Mucosa of descending colon (tissue), 3 donors: ENCODE data around the gene NTSR1. TPM values are rescaled to one million over a fixed set of nuclear protein-coding genes. Genes with fewer than 3 reads are reported as not detected.

Experiments used
- ATAC-seq: fragments of 200-7000 bp; cut with Tn5 transposase; one replicate; pipeline ENCODE4 v1.9.1; 2020; ENCODE audit warnings: mild to moderate bottlenecking, moderate library complexity
- DNase-seq, 3 donors: peaks; one replicate each; pipeline ENCODE4 v3.0.0-alpha.2; 2020
- H3K36me3 ChIP-seq: fragments of 200-600 bp; one replicate; pipeline ENCODE4 v1.8.0; 2021; ENCODE audit warnings: low read depth, mild to moderate bottlenecking
- H3K4me1 ChIP-seq: fragments of 200-600 bp; one replicate; pipeline ENCODE4 v1.8.0; 2021; ENCODE audit warnings: low read depth, mild to moderate bottlenecking
- H3K4me3 ChIP-seq: fragments of 200-600 bp; one replicate; pipeline ENCODE4 v1.8.0; 2021; ENCODE audit warnings: mild to moderate bottlenecking
- H3K9me3 ChIP-seq: fragments of 200-600 bp; one replicate; pipeline ENCODE4 v1.8.0; 2021; ENCODE audit warnings: mild to moderate bottlenecking
- CTCF ChIP-seq: fragments of 200-600 bp; IDR thresholded peaks from one replicate; pipeline ENCODE4 v1.8.0; 2022; ENCODE audit warnings: antibody characterized with exemption, mild to moderate bottlenecking
- intact Hi-C, 2 donors: fragments of 100-400 bp; cut with DNase I in 1 of 2; cut with micrococcal nuclease in 1 of 2; formaldehyde crosslinking; loops; one replicate each; pipeline versions ENCODE4 v1.11.0 to v1.11.1; 2022; cut with DNase I, micrococcal nuclease
- total RNA-seq, 3 donors: library from RNA; stranded (reverse); fragmentation: NEBNext Ultra II Directional in 2 of 3; extraction: Animal tissue kit (Norgen Biotek cat#: 25700) in 2 of 3; gene quantifications; one replicate each; pipeline versions ENCODE4 v1.2.1 to v1.2.4, GENCODE V29; 2021 to 2023
- donor health status: DM: no; HTN: no; CAD: no; lungs with moderate emphysema.
- donor health status: DM: no; HTN: no; CAD: no.
- donor health status: DM: no; HTN: yes; CAD: no.

Gene NTSR1
- total RNA-seq, 3 donors from 2014 or later: 0.31 to 22.1 TPM; not detected in 1

GRCh38 chr20:62702895-62703852 lies 5.5 kb upstream of the NTSR1 start:
- H3K4me3 ChIP-seq: no peak overlapping the region
- ATAC-seq (no peak), DNase-seq (peak in 1 of 3 donors; percentile 38)
- H3K36me3 ChIP-seq: no peaks in the 10 kb centered on the region
- peaks cover 4% of the 10 kb centered on the region for H3K4me1 ChIP-seq
- no peak for TF ChIP-seq CTCF
- H3K9me3 ChIP-seq: no peaks in the 10 kb centered on the region
- intact Hi-C loops: no loop called here

GRCh38 chr20:62703853-62704228 lies 4.8 kb upstream of the NTSR1 start:
- H3K36me3 ChIP-seq: no peaks in the 10 kb centered on the region
- intact Hi-C loops: no loop called here
- no peak for TF ChIP-seq CTCF
- H3K4me1 ChIP-seq: peaks cover 4% of the 10 kb centered on the region
- DNase-seq (no peak), ATAC-seq (no peak)
- no peaks in the 10 kb centered on the region for H3K9me3 ChIP-seq
- no peak overlapping the region for H3K4me3 ChIP-seq

- no peaks in the 10 kb centered on the region for H3K9me3 ChIP-seq
- peaks cover 4% of the 10 kb centered on the region for H3K4me1 ChIP-seq
- no peak overlapping the region for H3K4me3 ChIP-seq
- intact Hi-C loops: no loop called here
- TF ChIP-seq CTCF: no peak
- ATAC-seq (peak; percentile 49), DNase-seq (peak; percentile 61 to 73 (median 64))
- H3K36me3 ChIP-seq: no peaks in the 10 kb centered on the region
Measured at GRCh38 chr20:62704341-62704948, 4.2 kb upstream of the NTSR1 start.

GRCh38 chr20:62705627-62706026 lies 3.0 kb upstream of the NTSR1 start:
- Histone ChIP-seq H3K4me1 (peaks cover 4% of the 10 kb centered on the region), H3K9me3 (no peaks in the 10 kb centered on the region), H3K4me3 (no peak overlapping the region), H3K36me3 (no peaks in the 10 kb centered on the region)
- TF ChIP-seq CTCF: no peak
- ATAC-seq (no peak), DNase-seq (peak in 1 of 3 donors; percentile 34)
- intact Hi-C loops: no loop called here

GRCh38 chr20:62706344-62706743 lies 2.3 kb upstream of the NTSR1 start:
- intact Hi-C loops: no loop called here
- H3K9me3 ChIP-seq: no peaks in the 10 kb centered on the region
- H3K36me3 ChIP-seq: no peaks in the 10 kb centered on the region
- no peak for ATAC-seq
- no peak overlapping the region for H3K4me3 ChIP-seq
- DNase-seq: peak in 1 of 3 donors; percentile 44
- H3K4me1 ChIP-seq: peaks cover 4% of the 10 kb centered on the region
- TF ChIP-seq CTCF: no peak
